H1 (cell line): ENCODE measurements around the gene ATP5F1C. TPM values are rescaled to one million over a fixed set of nuclear protein-coding genes. Genes with fewer than 3 reads are reported as not detected.

ENCODE experiments used
- CTCF ChIA-PET: fragments of 300-600 bp; sonication (Branson Sonifier 250); formaldehyde crosslinking; loops from one replicate; lab custom pipeline; 2021; ENCODE audit not compliant: partially characterized antibody; lab: Charles Lee
- POLR2A ChIA-PET: fragments of 300-600 bp; sonication (Branson Sonifier 250); formaldehyde crosslinking; loops from one replicate; lab custom pipeline; 2021; ENCODE audit warnings: inconsistent platforms; ENCODE audit not compliant: partially characterized antibody; lab: Charles Lee
- DNase-seq, 2 experiments: peaks; one replicate each; pipeline versions ENCODE4 v3.0.0 to v3.0.0-alpha.2; 2010 to 2022; ENCODE audit warnings: low spot score in 2 of 2, low read depth in 1 of 2, mixed read lengths in 1 of 2
- FAIRE-seq: peaks from 2 replicates; lab custom pipeline; 2011; peaks lifted over from hg19 to GRCh38; lab: Jason Lieb, UNC
- H2AFZ ChIP-seq: 2 replicates; pipeline ENCODE4 v1.8.1; 2012; ENCODE audit warnings: low read length, inconsistent platforms
- H2AK5ac ChIP-seq: 2 replicates; pipeline ENCODE4 v1.6.1; 2013; ENCODE audit warnings: low read depth, low read length
- H2BK120ac ChIP-seq: replicated peaks from 2 replicates; pipeline ENCODE3; 2013; ENCODE audit warnings: low read depth, low read length, inconsistent platforms
- H2BK12ac ChIP-seq: 2 replicates; pipeline ENCODE4 v1.6.1; 2013; ENCODE audit warnings: low read depth, low read length
- H2BK15ac ChIP-seq: 2 replicates; pipeline ENCODE4 v1.6.1; 2013; ENCODE audit warnings: low read length
- H2BK20ac ChIP-seq: 2 replicates; pipeline ENCODE4 v1.6.1; 2013; ENCODE audit warnings: low read length
- H2BK5ac ChIP-seq: 2 replicates; pipeline ENCODE4 v1.6.1; 2013; ENCODE audit warnings: low read depth, low read length
- H3K14ac ChIP-seq: 2 replicates; pipeline ENCODE4 v1.6.1; 2013; ENCODE audit warnings: inconsistent platforms; ENCODE audit not compliant: insufficient read length
- H3K18ac ChIP-seq: 2 replicates; pipeline ENCODE4 v1.6.1; 2013; ENCODE audit warnings: low read length; ENCODE audit errors: extremely low read depth
- H3K23ac ChIP-seq: 2 replicates; pipeline ENCODE4 v1.6.1; 2013; ENCODE audit warnings: inconsistent platforms; ENCODE audit not compliant: insufficient read length
- H3K23me2 ChIP-seq: 2 replicates; pipeline ENCODE4 v1.6.1; 2013; ENCODE audit warnings: low read depth, low read length
- H3K27ac ChIP-seq: 2 replicates; pipeline ENCODE4 v1.6.1; 2011; ENCODE audit warnings: low read depth, low read length, inconsistent platforms
- H3K27me3 ChIP-seq, 4 experiments: replicated peaks in 1 of 4; 1 replicate in 1 of 4; 2 replicates in 3 of 4; pipeline versions ENCODE4 v1.6.1 to v1.8.1; 2011 to 2013; ENCODE audit warnings: low read length in 3 of 4, mild to moderate bottlenecking in 3 of 4, inconsistent platforms in 2 of 4, mixed read lengths in 2 of 4, moderate library complexity in 1 of 4; ENCODE audit not compliant: control insufficient read depth in 3 of 4, insufficient read depth in 3 of 4; ENCODE audit errors: extremely low read depth in 1 of 4
- H3K36me3 ChIP-seq, 4 experiments: 2 replicates each; pipeline versions ENCODE4 v1.6.1 to v1.8.1; 2011 to 2013; ENCODE audit warnings: mild to moderate bottlenecking in 4 of 4, low read length in 3 of 4, moderate library complexity in 2 of 4, control low read depth in 1 of 4, inconsistent platforms in 1 of 4; ENCODE audit not compliant: insufficient read depth in 4 of 4, control insufficient read depth in 2 of 4
- H3K4ac ChIP-seq: replicated peaks from 2 replicates; pipeline ENCODE3; 2013; ENCODE audit warnings: low read length, low read depth, mixed read lengths, inconsistent platforms; ENCODE audit not compliant: insufficient read length
- H3K4me1 ChIP-seq, 4 experiments: replicated peaks in 1 of 4; 1 replicate in 1 of 4; 2 replicates in 3 of 4; pipeline versions ENCODE4 v1.6.1 to v1.8.1; 2011 to 2013; ENCODE audit warnings: low read length in 3 of 4, inconsistent platforms in 2 of 4, mixed read lengths in 1 of 4; ENCODE audit not compliant: insufficient read depth in 4 of 4, control insufficient read depth in 3 of 4
- H3K4me2 ChIP-seq, 2 experiments: 2 replicates each; pipeline versions ENCODE4 v1.6.1 to v1.8.1; 2011 to 2013; ENCODE audit warnings: low read depth in 2 of 2, low read length in 2 of 2, control low read depth in 1 of 2, inconsistent platforms in 1 of 2, mild to moderate bottlenecking in 1 of 2; ENCODE audit not compliant: insufficient read depth in 1 of 2
- H3K4me3 ChIP-seq, 4 experiments: fragments of 200-600, 300-600 bp in 1 of 4; sonication (generic), shearing (Covaris generic), sonication (Bioruptor Twin) in 1 of 4; 2 replicates each; pipeline versions ENCODE4 v1.5.1 to v1.8.1; 2011 to 2016; ENCODE audit warnings: low read length in 4 of 4, low read depth in 3 of 4, control low read depth in 2 of 4, inconsistent platforms in 2 of 4, mild to moderate bottlenecking in 2 of 4, mixed read lengths in 1 of 4, moderate library complexity in 1 of 4; ENCODE audit not compliant: insufficient read depth in 2 of 4; ENCODE audit errors: extremely low read depth in 1 of 4
- H3K56ac ChIP-seq: replicated peaks from 2 replicates; pipeline ENCODE3; 2013; ENCODE audit warnings: low read depth, mild to moderate bottlenecking, mixed read lengths, low read length, inconsistent platforms; ENCODE audit not compliant: insufficient read length
- H3K79me1 ChIP-seq: 2 replicates; pipeline ENCODE4 v1.6.1; 2013; ENCODE audit warnings: low read depth, low read length, control low read depth
- H3K79me2 ChIP-seq, 2 experiments: 2 replicates each; pipeline versions ENCODE4 v1.6.1 to v1.8.1; 2012 to 2013; ENCODE audit warnings: low read length in 2 of 2, mild to moderate bottlenecking in 2 of 2, inconsistent platforms in 1 of 2; ENCODE audit not compliant: insufficient read depth in 2 of 2, control insufficient read depth in 1 of 2
- H3K9ac ChIP-seq, 4 experiments: replicated peaks in 1 of 4; 1 replicate in 1 of 4; 2 replicates in 3 of 4; pipeline versions ENCODE4 v1.6.1 to v1.8.1; 2011 to 2013; ENCODE audit warnings: low read depth in 3 of 4, low read length in 3 of 4, control low read depth in 2 of 4, mild to moderate bottlenecking in 2 of 4, moderate library complexity in 2 of 4, inconsistent platforms in 1 of 4; ENCODE audit errors: extremely low read depth in 1 of 4
- H3K9me3 ChIP-seq, 2 experiments: 2 replicates each; pipeline versions ENCODE4 v1.6.1 to v1.8.1; 2012 to 2013; ENCODE audit warnings: mild to moderate bottlenecking in 2 of 2, moderate library complexity in 2 of 2, control low read depth in 1 of 2, inconsistent platforms in 1 of 2, low read depth in 1 of 2, low read length in 1 of 2, mixed read lengths in 1 of 2; ENCODE audit not compliant: insufficient read depth in 2 of 2
- H4K20me1 ChIP-seq, 2 experiments: replicated peaks in 1 of 2; 2 replicates each; pipeline versions ENCODE3 to v1.8.1; 2011 to 2013; ENCODE audit warnings: inconsistent platforms in 2 of 2, low read length in 2 of 2, mild to moderate bottlenecking in 1 of 2; ENCODE audit not compliant: insufficient read depth in 2 of 2, control insufficient read depth in 1 of 2
- H4K5ac ChIP-seq: 2 replicates; pipeline ENCODE4 v1.6.1; 2013; ENCODE audit warnings: low read length, low read depth, mixed read lengths, inconsistent platforms; ENCODE audit not compliant: insufficient read length
- H4K8ac ChIP-seq: 2 replicates; pipeline ENCODE4 v1.8.0; 2013; ENCODE audit warnings: mild to moderate bottlenecking, moderate library complexity, low read length, inconsistent platforms; ENCODE audit not compliant: insufficient read depth; ENCODE audit errors: extremely low read depth
- H4K91ac ChIP-seq: replicated peaks from 2 replicates; pipeline ENCODE3; 2013; ENCODE audit warnings: low read length, mixed read lengths, inconsistent platforms; ENCODE audit not compliant: insufficient read length
- JUND ChIP-seq: IDR thresholded peaks from 2 replicates; pipeline ENCODE4 v1.6.1; 2011; ENCODE audit warnings: mild to moderate bottlenecking, improper control_type of control experiment, low read length
- WGBS, 2 experiments: shearing (Covaris generic) in 1 of 2; methylation state at CpG; one replicate each; pipeline versions ENCODE4 v1.1.6 to v1.1.7; 2013 to 2015; ENCODE audit warnings: low lambda C conversion rate in 2 of 2, mixed read lengths in 2 of 2, inconsistent platforms in 1 of 2, low coverage in 1 of 2, missing lambda C conversion rate in 1 of 2; ENCODE audit not compliant: insufficient replicate concordance in 2 of 2, insufficient coverage in 1 of 2, insufficient read length in 1 of 2; ENCODE audit errors: extremely low coverage in 1 of 2, missing lambda C conversion rate in 1 of 2; 5-methylcytosine and 5-hydroxymethylcytosine counted together
- polyA plus RNA-seq, 7 experiments: library from polyadenylated mRNA; depleted of rRNA in 3 of 7; stranded (reverse) in 5 of 7; unstranded in 2 of 7; fragments of >200 nt in 5 of 7; fragments of 200-250 nt in 2 of 7; gene quantifications; 1 replicate in 5 of 7; 2 replicates in 1 of 7; 4 replicates in 1 of 7; pipeline versions ENCODE4 v1.2.1 to v1.2.3, GENCODE V29; 2011 to 2013; ENCODE audit warnings: missing spikeins in 2 of 7, mixed read lengths in 2 of 7
- total RNA-seq: library from RNA; stranded (reverse); fragmentation: NEBNext Ultra II Directional; extraction: Animal tissue kit (Norgen Biotek cat#: 25700); gene quantifications from 2 replicates; pipeline ENCODE4 v1.2.1, GENCODE V29; 2021

The ATP5F1C gene
- total and polyA plus RNA-seq, 2 of the 8 experiments (the other 6 are each of a cell fraction or from before 2014, with no cell fraction given): 221 to 265 TPM

- H3K4me1 ChIP-seq: peaks cover 0 to 4% (median 0%) of the 10 kb centered on the region in 4 experiments; a peak in 2 of 7 replicates
- no peak overlapping the region for H2AFZ ChIP-seq
- H3K27ac ChIP-seq: no peak overlapping the region
- H3K36me3 ChIP-seq: no peaks in the 10 kb centered on the region
- POLR2A ChIA-PET: interaction anchor here (0.6 to 1.2 kb wide), 2 partner anchors 17 to 40 kb away, joined by 3 read pairs; no protein-coding TSS in a partner anchor
- H4K20me1 ChIP-seq: peaks cover 0 to 2% of the 10 kb centered on the region in 2 experiments
- H3K9ac ChIP-seq: no peak overlapping the region
- no peak overlapping the region for H4K5ac ChIP-seq
- H4K91ac ChIP-seq: no peak overlapping the region
- H3K79me1 ChIP-seq: no peaks in the 10 kb centered on the region; the same call in 1 of the 2 replicates
- WGBS, 2 experiments: 81% methylated on average over 4 of the region's 4 CpGs; no CpG with 5 or more reads in 1 of the 2 experiments
- H3K56ac ChIP-seq: no peak overlapping the region
- no peak for FAIRE-seq
- no peak overlapping the region for H3K18ac ChIP-seq
- no peak overlapping the region for H2BK5ac ChIP-seq
- H3K23ac ChIP-seq: no peak overlapping the region
- no peak overlapping the region for H3K4me3 ChIP-seq
- CTCF ChIA-PET: interaction anchor here (0.6 to 1.1 kb wide), 3 partner anchors 37 to 818 kb away, joined by 3 to 5 read pairs (median 3); no protein-coding TSS in a partner anchor
- no peaks in the 10 kb centered on the region for H3K23me2 ChIP-seq
- H3K14ac ChIP-seq: no peak overlapping the region
- no peak overlapping the region for H2AK5ac ChIP-seq
- no peak overlapping the region for H2BK120ac ChIP-seq
- 0 out of 2 replicates have a peak overlapping the region, but pooled peaks have one; percentile 25 for H4K8ac ChIP-seq
- no peak overlapping the region for H3K4me2 ChIP-seq
- no peak overlapping the region for H3K4ac ChIP-seq
- no peak for DNase-seq
- H3K27me3 ChIP-seq: no peaks in the 10 kb centered on the region
- H2BK12ac ChIP-seq: no peak overlapping the region
- no peak overlapping the region for H2BK20ac ChIP-seq
- H3K79me2 ChIP-seq: peaks cover 0 to 6% of the 10 kb centered on the region in 2 experiments; a peak in 1 of 4 replicates
- H2BK15ac ChIP-seq: no peak overlapping the region
- peaks cover 12 to 15% of the 10 kb centered on the region in 2 experiments for H3K9me3 ChIP-seq
- no peak for TF ChIP-seq JUND
These were observed 69.3 kb downstream of the ATP5F1C start for GRCh38 chr10:7857262-7857661.
